Measurements from ENCODE around the gene MSI2. TPM values are rescaled to one million over a fixed set of nuclear protein-coding genes. Genes with fewer than 3 reads are reported as not detected.

The MSI2 gene
- total and polyA plus RNA-seq, 2 experiments from 2014 or later: 15.7 to 76.4 TPM

- Histone ChIP-seq H3K9me3 (ENCODE audit: low read depth) (no peaks in the 10 kb centered on the region), H3K27ac (no peak overlapping the region), H3K4me1 (ENCODE audit: low read depth) (no peaks in the 10 kb centered on the region), H3K36me3 (no peaks in the 10 kb centered on the region), H3K4me3 (no peak overlapping the region), H3K27me3 (no peaks in the 10 kb centered on the region)
- TF ChIP-seq CTCF (IDR thresholded peaks at IDR 0.05; ENCODE audit: low read depth, low read length): no peak
- DNase-seq (ENCODE audit: low read depth in 1 of 2, low spot score in 1 of 2): no peak
Observed at GRCh38 chr17:57645950-57646665, 389.8 kb downstream of the MSI2 start.

- H3K4me1 ChIP-seq (ENCODE audit: low read depth): no peaks in the 10 kb centered on the region
- no peak for DNase-seq (ENCODE audit: low read depth in 1 of 2, low spot score in 1 of 2)
- no peak for TF ChIP-seq CTCF (IDR thresholded peaks at IDR 0.05; ENCODE audit: low read depth, low read length)
- no peaks in the 10 kb centered on the region for H3K27me3 ChIP-seq
- no peaks in the 10 kb centered on the region for H3K9me3 ChIP-seq (ENCODE audit: low read depth)
- H3K36me3 ChIP-seq: no peaks in the 10 kb centered on the region
- no peak overlapping the region for H3K27ac ChIP-seq
- no peak overlapping the region for H3K4me3 ChIP-seq
Observed at GRCh38 chr17:57648720-57649119, 392.4 kb downstream of the MSI2 start.

- Histone ChIP-seq H3K27me3 (no peaks in the 10 kb centered on the region), H3K27ac (no peak overlapping the region), H3K36me3 (no peaks in the 10 kb centered on the region), H3K4me3 (no peak overlapping the region), H3K4me1 (ENCODE audit: low read depth) (no peaks in the 10 kb centered on the region), H3K9me3 (ENCODE audit: low read depth) (no peaks in the 10 kb centered on the region)
- TF ChIP-seq CTCF (IDR thresholded peaks at IDR 0.05; ENCODE audit: low read depth, low read length): no peak
- no peak for DNase-seq (ENCODE audit: low read depth in 1 of 2, low spot score in 1 of 2)
Observed at GRCh38 chr17:57649191-57649590, 392.9 kb downstream of the MSI2 start.

GRCh38 chr17:57649731-57650484 is 393.6 kb downstream of the MSI2 start:
- Histone ChIP-seq H3K4me1 (ENCODE audit: low read depth) (no peaks in the 10 kb centered on the region), H3K27me3 (no peaks in the 10 kb centered on the region), H3K4me3 (no peak overlapping the region), H3K36me3 (no peaks in the 10 kb centered on the region), H3K27ac (no peak overlapping the region), H3K9me3 (ENCODE audit: low read depth) (no peaks in the 10 kb centered on the region)
- DNase-seq (ENCODE audit: low read depth in 1 of 2, low spot score in 1 of 2): peak in 1 of 2 donors; percentile 47
- no peak for TF ChIP-seq CTCF (IDR thresholded peaks at IDR 0.05; ENCODE audit: low read depth, low read length)

GRCh38 chr17:57650548-57650947 is 394.2 kb downstream of the MSI2 start:
- Histone ChIP-seq H3K36me3 (no peaks in the 10 kb centered on the region), H3K27me3 (no peaks in the 10 kb centered on the region), H3K4me1 (ENCODE audit: low read depth) (no peaks in the 10 kb centered on the region), H3K4me3 (no peak overlapping the region), H3K27ac (no peak overlapping the region), H3K9me3 (ENCODE audit: low read depth) (no peaks in the 10 kb centered on the region)
- TF ChIP-seq CTCF (IDR thresholded peaks at IDR 0.05; ENCODE audit: low read depth, low read length): no peak
- no peak for DNase-seq (ENCODE audit: low read depth in 1 of 2, low spot score in 1 of 2)
